ENCODE results near the gene HOXC11.

DNA sequence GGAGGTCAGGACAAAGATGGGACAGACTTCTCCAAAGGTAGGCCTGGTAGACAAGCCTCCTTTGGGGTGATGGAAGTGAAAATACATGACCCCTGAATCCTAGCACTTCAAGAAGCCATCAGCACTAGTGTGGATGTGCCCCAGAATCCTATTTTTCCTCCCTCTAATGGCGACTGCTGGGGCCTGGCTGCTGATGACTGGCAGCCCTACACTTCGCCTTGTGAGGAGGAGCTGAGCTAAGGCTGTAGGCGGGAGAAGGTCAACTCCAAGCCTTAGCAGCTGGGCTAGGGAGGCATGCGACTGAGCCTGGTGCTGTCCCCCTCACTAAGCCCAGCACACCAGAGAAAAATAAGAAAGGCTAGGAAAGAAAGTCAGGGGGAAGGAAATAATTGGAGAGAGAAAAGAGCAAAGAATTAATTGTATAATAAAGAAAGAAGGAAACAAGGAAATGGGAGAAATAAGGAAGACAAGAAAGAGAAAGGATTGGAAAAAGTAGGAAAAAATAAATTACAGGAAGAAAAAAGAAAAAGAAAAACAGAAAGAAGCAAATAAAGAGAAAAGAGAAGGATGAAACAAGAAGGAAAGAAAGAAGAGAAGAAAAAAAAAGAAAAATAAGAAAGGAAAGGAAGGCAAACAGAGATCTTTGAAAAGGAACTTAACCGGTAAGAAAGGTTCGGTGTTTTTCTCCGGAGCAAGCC lies 7.3 kb downstream of the HOXC11 start:
- no peak for TF ChIP-seq POLR2A (IDR thresholded peaks at IDR 0.05)
- TF ChIP-seq, protein P1, sequence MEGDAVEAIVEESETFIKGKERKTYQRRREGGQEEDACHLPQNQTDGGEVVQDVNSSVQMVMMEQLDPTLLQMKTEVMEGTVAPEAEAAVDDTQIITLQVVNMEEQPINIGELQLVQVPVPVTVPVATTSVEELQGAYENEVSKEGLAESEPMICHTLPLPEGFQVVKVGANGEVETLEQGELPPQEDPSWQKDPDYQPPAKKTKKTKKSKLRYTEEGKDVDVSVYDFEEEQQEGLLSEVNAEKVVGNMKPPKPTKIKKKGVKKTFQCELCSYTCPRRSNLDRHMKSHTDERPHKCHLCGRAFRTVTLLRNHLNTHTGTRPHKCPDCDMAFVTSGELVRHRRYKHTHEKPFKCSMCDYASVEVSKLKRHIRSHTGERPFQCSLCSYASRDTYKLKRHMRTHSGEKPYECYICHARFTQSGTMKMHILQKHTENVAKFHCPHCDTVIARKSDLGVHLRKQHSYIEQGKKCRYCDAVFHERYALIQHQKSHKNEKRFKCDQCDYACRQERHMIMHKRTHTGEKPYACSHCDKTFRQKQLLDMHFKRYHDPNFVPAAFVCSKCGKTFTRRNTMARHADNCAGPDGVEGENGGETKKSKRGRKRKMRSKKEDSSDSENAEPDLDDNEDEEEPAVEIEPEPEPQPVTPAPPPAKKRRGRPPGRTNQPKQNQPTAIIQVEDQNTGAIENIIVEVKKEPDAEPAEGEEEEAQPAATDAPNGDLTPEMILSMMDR (IDR thresholded peaks at IDR 0.05), result no peak

Measured in transverse colon (tissue), 3 donors.